Fibroblast of pulmonary artery (primary cell): ENCODE data around the gene DOCK10.

Experiments used
- DNase-seq: peaks from one replicate; pipeline ENCODE4 v3.0.0-alpha.2; 2010; ENCODE audit warnings: low read depth
- H3K4me3 ChIP-seq: replicated peaks from 2 replicates; pipeline ENCODE4 v1.5.1; 2011; ENCODE audit warnings: low read depth, mild to moderate bottlenecking, control low read depth, low read length, moderate library complexity
- TF ChIP-seq, protein P1 (sequence below): IDR thresholded peaks from 2 replicates; pipeline ENCODE4 v1.5.1; 2011; ENCODE audit warnings: mild to moderate bottlenecking, control low read depth, low read length, inconsistent platforms; ENCODE audit errors: missing control alignments

The DOCK10 gene

DNA sequence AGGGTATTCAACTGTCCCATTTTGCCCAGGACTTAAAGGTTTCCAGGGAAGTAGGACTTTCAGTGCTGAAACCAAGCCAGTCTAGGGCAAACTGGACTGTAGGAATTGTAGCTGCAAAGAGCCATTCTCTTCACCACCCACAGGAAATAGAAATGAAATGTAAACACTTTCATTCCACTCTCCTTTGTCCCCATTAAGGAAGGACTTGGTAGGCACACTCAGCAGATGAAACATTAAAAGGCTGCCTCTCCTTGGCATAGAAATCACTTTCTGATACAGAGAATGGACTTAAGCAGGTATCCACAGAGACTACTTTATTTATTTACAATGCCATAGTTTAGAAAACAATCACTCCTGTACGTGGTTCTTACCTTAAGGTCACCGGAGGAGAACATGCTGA lies 223.2 kb downstream of the DOCK10 start:
- TF ChIP-seq, protein P1, sequence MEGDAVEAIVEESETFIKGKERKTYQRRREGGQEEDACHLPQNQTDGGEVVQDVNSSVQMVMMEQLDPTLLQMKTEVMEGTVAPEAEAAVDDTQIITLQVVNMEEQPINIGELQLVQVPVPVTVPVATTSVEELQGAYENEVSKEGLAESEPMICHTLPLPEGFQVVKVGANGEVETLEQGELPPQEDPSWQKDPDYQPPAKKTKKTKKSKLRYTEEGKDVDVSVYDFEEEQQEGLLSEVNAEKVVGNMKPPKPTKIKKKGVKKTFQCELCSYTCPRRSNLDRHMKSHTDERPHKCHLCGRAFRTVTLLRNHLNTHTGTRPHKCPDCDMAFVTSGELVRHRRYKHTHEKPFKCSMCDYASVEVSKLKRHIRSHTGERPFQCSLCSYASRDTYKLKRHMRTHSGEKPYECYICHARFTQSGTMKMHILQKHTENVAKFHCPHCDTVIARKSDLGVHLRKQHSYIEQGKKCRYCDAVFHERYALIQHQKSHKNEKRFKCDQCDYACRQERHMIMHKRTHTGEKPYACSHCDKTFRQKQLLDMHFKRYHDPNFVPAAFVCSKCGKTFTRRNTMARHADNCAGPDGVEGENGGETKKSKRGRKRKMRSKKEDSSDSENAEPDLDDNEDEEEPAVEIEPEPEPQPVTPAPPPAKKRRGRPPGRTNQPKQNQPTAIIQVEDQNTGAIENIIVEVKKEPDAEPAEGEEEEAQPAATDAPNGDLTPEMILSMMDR = no peak
- no peak overlapping the region for H3K4me3 ChIP-seq
- no peak for DNase-seq

- TF ChIP-seq, protein P1 = no peak
- H3K4me3 ChIP-seq = no peak overlapping the region
- peak; percentile 61 for DNase-seq
Observed at GRCh38 chr2:224817676-224818075, 224.6 kb downstream of the DOCK10 start.

GRCh38 chr2:224816816-224817215 lies 225.5 kb downstream of the DOCK10 start:
- TF ChIP-seq, protein P1 = no peak
- no peak overlapping the region for H3K4me3 ChIP-seq
- peak; percentile 83 for DNase-seq

DNA sequence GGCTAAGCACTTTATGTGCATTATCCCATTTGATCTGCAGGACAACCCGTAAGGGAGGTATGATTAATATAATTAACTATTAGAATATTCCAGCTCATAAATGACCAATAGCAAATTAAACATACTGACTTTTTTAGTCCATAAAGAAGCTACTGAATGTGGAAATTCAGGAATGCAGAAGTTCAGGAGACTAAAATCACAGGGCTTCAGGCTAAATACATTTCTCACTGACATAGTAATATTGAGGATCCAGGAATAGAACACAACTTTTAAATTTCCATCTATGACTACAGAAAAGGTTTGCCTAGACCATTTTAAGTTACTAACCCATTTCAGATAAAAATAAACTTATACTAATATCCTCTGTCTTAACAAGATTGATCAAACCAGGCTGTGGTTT lies 228.7 kb downstream of the DOCK10 start:
- TF ChIP-seq, protein P1 = no peak
- no peak overlapping the region for H3K4me3 ChIP-seq
- DNase-seq = no peak

DNA sequence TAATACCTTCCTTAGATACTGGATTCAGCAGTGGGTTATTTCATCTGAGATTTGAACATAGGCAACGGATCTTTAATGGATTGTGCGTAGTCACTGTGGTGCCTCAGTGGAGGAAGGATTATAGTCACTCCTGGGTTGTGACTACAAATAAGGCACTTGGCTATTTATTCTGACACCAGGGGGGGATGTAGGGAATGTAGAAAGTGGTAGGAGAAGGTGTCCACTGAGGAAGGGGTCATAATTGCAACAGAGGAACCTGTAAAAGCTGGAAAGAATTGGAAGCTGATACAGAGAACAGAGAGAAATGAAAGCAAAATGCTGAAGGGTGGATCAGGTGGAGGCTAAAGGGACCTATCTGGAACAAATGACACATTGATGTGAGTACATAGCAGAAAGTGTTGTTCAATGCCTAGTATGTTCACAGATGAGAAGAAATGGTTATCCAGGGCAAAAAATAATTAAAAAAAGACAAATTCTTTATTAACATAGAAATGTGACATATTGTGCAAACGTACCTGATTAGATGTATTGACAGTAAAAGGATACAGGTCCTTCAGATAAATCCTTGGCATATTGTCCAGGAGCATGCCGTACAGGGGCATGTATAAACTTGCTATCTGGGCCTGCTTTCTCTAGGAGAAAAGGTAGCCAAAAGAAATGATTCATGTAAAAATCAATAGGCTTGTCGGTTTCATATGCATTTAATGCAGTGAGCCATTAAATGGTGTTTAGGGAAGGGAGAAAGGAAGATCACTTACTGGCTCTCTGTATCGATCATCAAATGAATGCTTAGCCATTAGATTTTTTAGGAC lies 234.9 kb downstream of the DOCK10 start:
- TF ChIP-seq, protein P1 = peak; percentile 12
- H3K4me3 ChIP-seq = no peak overlapping the region
- no peak for DNase-seq

DNA sequence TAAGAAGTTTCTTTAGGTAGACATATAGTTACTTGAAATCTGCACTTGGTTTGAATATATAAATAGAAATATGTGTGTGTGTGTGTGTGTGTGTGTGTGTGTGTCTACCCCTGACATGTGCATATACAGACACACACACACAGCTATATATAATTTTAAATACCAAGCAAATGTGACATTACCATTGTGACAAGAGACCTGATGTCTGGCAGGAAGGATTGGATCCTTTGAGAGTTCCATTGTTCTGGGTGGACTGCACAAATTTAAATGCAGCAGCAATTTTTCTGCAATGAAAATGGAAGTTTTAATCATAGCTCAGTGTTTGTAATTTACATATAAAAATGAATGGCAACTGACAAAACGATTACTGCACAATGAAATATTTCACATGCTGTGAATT lies 238.3 kb downstream of the DOCK10 start:
- no peak for DNase-seq
- TF ChIP-seq, protein P1 = no peak
- no peak overlapping the region for H3K4me3 ChIP-seq

DNA sequence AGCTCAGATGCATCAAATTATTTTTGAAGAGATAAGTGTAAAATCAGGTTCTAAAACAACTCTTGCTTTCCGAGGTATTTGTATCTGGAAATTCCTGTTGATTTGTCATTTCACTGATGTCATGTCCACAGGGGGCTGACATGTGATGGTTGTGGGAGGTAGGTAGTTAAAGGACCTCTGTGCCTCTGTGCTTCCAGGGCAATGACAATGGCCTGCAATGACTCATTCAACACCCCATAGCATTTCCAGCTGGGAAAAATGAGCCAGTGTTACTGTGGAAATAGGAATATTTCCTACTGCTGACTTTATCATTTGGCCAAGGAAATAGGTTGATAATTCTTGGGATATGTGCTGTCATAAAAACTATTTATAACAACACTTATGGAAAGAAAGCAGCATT lies 239.9 kb downstream of the DOCK10 start:
- no peak overlapping the region for H3K4me3 ChIP-seq
- DNase-seq = peak; percentile 69
- TF ChIP-seq, protein P1 = no peak
